Hematopoietic multipotent progenitor cell treated with erythropoietin and hydrocortisone succinate and interleukin-3 and kit ligand, for 17 days (in vitro differentiated cells): ENCODE measurements around the gene OR2V1.
"Not testable (repeated sequence)": the region's sequence is repeated elsewhere in the genome, so short reads cannot be mapped to it uniquely, and the experiment has no call there.

Experiments used
- DNase-seq: peaks from one replicate; pipeline ENCODE4 v3.0.0-alpha.2; 2015; ENCODE audit warnings: low spot score

Gene OR2V1

DNA sequence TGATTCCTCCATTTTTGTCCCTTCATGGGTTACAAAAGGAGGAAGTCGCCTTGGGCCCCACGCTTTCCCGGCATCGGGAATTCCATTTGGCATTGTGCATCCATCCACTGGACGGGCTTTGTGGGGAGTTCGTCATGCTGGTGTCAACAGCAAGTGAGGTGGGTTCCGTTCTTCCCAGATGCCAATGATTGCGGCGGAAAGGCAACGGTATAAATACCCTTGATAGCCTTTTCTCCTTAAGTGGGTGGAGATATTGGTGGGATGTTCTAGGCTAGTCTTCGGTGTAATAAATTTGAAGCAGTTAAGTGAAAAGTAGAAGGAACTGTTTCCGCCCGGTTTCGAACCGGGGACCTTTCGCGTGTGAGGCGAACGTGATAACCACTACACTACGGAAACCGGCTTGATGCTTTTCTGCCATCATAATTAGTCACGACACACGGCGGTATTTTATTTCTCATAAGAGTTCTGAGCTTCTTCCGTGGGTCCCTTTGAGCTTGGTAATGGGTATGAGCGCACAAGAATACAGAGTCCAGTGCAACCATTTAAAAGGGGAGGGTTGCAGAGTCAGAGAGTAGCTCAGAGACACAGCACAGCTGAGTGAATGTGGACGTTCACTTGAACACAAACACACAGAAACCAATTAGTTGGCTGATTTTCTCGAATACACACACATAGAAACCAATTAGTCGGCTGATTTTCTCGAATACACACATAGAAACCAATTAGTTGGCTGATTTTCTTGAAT, 28.9 kb downstream of the OR2V1 start:
- not testable (repeated sequence) for DNase-seq

DNA sequence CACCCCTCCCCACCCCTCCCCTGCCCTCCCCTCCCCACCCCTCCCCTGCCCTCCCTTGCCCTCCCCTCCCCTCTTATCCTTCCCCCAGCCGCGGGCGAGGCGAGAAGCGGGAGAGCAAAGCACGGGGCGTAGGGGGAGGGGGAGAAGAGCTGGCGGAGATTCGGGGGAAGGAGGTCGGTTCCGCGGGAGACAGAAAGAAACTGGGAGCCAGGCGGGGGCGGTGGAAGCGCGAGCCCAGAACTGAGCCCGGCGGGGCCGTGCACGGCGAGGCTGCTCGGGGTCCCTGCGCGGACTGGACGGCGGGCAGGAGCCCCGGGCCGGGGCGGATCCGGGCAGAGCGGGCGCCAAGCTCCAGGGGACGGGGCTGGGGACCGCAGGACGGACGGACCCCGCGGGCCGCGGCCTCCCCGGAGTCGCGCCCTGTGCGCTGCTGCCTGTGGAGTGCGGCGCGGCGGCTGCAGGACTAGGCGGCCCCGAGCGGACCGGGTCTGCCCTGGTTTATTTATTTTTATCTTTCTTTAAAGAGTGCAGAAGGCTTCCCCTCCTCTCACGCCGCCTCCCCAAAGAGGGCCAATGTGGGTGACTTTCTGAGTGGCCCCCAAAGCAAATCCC, 29.8 kb downstream of the OR2V1 start:
- DNase-seq: not testable (repeated sequence)

DNA sequence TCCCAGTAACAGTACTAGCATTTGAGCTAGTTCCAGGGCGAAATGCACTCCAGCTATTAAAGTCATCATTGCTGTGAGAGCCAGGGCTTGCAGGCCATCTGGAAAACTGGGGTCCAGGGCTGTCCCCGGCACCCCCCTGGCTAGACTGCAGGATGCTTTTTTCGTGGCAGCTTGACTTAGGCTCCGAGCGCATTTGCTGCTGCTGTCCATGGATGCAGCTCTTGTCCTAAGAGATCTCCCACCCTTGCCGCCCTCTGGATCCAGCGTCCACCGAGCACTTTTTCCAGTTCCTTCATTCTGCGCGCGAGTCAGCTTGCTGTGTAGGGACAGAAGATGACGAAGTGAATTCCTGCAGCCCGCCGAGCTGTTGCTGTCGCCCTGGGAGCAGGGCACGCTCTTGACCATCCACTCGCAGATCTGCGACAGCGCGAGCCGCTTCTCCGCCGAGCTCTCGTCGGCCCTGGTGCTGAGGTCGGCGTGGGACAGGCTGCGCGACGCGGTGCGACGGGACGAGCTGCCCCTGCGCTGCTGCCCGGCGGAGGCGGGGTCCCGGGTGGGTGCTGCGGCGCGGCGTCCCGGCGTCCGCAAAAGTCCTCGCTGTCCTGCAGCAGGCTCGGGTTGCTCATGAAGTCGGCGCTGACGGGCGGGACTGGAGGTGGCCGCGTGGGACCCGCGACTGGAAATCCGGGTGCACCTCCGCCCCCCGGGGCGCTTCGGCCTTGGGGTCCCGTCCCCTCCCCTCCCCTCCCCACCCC, 30.7 kb downstream of the OR2V1 start:
- DNase-seq: no peak

DNA sequence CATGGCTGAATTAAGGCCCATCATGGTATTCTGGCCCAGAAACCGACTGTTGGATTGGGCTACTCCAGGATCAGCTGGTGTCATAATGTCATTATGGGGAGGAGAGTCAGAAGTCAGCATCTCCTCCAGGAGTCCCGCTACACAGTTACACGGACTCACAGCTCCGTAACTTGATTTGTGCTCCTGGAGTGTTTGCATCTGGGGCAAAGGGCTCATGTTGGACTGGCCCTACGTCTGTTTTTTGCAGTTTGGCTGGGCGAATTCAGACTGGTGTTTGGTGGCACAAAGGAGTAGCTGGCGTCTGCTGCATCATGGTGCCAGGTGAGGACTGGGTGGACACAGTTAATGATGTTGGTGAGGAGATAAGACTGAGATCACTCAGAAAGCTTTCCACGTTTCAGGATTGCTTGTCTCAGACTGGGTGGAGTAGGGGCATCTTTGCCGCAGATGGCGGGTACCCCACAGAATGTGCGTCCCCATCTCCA, 31.3 kb downstream of the OR2V1 start:
- DNase-seq: no peak

DNA sequence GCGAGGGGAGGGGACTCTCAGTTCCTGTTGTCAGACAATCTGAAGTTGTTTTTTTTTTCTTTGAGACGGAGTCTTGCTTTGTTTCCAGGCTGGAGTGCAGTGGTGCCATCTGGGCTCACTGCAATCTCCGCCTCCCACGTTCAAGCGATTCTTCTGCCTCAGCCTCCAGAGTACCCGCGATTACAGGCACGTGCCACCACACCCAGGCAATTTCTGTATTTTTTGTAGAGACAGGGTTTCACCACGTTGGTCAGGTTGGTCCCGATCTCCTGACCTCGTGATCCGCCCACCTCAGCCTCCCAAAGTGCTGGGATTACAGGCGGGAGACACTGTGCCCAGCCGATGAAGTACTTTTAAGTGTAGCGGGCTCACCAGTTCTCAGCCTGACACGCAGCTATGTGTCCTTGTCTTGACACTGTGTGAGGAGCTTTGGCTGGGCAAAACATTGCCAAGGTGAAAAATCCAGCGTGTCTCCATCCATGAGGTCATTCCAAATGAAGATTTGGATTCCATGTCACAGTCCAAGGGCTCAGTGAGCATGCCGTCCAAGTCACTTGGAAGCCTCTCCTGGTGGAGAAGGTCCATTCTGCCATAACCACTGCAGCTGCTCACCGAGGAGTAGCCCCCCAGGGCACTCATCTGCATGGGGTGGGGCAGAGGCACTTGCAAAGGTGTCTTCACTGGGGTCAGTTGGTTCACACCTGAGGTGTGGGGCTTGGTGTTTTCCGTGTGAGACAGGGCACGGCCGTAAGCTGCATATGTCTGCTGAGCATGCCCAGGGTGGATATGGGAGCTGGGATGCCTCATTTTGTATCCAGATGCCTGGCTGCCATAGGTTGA, 32.0 kb downstream of the OR2V1 start:
- DNase-seq: peak; percentile 25

DNA sequence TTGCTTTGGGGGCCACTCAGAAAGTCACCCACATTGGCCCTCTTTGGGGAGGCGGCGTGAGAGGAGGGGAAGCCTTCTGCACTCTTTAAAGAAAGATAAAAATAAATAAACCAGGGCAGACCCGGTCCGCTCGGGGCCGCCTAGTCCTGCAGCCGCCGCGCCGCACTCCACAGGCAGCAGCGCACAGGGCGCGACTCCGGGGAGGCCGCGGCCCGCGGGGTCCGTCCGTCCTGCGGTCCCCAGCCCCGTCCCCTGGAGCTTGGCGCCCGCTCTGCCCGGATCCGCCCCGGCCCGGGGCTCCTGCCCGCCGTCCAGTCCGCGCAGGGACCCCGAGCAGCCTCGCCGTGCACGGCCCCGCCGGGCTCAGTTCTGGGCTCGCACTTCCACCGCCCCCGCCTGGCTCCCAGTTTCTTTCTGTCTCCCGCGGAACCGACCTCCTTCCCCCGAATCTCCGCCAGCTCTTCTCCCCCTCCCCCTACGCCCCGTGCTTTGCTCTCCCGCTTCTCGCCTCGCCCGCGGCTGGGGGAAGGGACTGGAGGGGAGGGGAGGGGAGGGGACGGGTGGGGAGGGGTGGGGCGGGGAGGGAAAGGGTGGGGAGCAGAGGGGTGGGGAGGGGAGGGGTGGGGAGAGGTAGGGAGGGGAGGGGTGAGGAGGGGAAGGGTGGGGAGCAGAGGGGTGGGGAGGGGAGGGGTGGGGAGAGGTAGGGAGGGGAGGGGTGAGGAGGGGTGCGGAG, 33.0 kb downstream of the OR2V1 start:
- not testable (repeated sequence) for DNase-seq

DNA sequence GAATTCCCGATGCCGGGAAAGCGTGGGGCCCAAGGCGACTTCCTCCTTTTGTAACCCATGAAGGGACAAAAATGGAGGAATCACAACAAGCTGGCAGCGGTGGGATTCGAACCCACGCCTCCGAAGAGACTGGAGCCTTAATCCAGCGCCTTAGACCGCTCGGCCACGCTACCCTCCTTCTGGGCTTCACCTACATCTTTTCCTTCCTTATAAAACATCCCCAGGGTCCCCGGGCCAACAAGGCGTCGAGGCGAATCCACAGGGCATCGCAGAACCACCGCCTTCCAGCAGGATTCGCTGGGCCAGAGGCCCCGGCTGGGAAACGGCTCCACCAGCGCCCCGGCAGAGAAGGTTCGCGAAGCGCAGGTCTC, 33.6 kb downstream of the OR2V1 start:
- DNase-seq: not testable (repeated sequence)

DNA sequence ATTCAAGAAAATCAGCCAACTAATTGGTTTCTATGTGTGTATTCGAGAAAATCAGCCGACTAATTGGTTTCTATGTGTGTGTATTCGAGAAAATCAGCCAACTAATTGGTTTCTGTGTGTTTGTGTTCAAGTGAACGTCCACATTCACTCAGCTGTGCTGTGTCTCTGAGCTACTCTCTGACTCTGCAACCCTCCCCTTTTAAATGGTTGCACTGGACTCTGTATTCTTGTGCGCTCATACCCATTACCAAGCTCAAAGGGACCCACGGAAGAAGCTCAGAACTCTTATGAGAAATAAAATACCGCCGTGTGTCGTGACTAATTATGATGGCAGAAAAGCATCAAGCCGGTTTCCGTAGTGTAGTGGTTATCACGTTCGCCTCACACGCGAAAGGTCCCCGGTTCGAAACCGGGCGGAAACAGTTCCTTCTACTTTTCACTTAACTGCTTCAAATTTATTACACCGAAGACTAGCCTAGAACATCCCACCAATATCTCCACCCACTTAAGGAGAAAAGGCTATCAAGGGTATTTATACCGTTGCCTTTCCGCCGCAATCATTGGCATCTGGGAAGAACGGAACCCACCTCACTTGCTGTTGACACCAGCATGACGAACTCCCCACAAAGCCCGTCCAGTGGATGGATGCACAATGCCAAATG, 34.1 kb downstream of the OR2V1 start:
- not testable (repeated sequence) for DNase-seq

DNA sequence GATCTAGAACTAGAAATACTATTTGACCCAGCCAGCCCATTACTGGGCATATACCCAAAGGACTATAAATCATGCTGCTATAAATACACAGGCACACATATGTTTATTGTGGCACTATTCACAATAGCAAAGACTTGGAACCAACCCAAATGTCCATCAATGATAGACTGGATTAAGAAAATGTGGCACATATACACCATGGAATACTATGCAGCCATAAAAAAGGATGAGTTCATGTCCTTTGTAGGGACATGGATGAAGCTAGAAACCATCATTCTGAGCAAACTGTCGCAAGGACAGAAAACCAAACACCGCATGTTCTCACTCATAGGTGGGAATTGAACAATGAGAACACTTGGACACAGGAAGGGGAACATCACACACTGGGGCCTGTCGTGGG, 35.8 kb downstream of the OR2V1 start:
- DNase-seq: not testable (repeated sequence)

DNA sequence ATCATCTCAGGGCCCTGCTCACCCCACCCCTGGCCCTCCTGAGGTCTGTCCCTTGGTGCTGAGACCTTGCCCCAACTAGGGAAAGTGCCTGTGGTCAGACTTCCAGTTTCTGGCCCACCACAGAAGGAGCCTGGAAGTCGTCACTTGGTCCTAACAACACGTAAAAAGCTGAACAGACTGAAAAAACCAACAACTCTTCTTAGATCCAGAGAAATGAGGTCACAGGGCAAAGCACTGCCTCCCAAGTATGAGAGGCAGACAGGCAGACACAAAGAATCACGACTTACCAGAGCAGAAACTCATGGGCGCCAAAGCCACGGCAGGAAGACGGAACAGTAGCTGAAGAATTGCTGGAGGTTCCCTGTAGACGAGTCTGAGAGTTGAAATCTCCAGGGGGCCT, 38.5 kb downstream of the OR2V1 start:
- no peak for DNase-seq

DNA sequence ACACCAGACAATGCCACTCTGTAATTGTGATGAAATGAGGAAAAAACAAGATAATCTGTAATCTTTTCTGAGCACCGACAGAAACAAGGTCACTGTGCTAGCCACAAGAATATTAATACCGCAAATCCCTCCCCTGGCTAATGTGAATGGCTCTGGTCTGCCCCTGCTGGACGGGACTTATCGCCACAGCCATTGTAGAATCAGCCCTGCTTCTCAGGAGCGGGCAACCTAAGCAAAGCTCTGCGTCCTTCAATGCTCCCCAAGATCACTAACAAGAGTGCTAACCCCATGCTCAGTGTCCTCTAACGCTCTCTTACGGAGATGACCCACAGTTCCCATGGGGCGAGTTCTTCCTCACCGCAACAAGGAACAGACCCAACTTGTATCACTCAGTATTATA, 42.7 kb downstream of the OR2V1 start:
- DNase-seq: no peak

DNA sequence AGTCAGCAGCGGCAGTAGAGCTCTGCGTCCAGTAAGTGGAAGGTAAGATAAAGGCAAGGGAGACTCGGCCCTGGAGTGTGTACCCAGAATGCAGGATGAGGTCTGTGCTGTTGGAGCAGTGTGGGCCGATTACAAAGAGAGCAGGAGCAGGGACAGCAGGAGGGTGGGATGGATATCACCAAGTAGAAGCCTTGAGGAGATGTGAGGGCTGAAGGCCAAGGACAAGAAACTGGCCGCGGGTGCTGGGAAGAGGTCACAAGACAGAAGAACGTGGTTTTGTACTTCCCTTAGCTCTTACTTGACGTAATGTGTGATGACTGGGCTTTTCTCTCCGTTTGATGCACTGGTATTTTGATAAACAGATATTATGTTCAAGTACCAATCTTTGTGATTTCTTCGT, 43.7 kb downstream of the OR2V1 start:
- DNase-seq: no peak

DNA sequence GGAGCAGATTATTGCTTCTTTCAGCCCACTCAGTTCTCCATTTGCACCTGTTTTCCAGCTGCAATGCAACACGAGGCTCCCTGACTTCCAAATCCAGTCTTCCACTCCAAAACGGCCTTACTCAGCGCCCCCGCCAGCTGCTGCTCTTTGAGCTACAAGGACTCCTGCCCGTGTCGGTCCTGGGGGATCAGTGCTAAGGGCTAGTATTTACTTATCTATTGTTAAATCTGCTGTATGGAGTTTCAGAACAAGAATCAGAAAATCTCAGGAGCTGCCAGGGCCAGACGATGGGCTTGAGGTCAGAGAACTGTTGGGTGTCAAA, 44.1 kb downstream of the OR2V1 start:
- no peak for DNase-seq

DNA sequence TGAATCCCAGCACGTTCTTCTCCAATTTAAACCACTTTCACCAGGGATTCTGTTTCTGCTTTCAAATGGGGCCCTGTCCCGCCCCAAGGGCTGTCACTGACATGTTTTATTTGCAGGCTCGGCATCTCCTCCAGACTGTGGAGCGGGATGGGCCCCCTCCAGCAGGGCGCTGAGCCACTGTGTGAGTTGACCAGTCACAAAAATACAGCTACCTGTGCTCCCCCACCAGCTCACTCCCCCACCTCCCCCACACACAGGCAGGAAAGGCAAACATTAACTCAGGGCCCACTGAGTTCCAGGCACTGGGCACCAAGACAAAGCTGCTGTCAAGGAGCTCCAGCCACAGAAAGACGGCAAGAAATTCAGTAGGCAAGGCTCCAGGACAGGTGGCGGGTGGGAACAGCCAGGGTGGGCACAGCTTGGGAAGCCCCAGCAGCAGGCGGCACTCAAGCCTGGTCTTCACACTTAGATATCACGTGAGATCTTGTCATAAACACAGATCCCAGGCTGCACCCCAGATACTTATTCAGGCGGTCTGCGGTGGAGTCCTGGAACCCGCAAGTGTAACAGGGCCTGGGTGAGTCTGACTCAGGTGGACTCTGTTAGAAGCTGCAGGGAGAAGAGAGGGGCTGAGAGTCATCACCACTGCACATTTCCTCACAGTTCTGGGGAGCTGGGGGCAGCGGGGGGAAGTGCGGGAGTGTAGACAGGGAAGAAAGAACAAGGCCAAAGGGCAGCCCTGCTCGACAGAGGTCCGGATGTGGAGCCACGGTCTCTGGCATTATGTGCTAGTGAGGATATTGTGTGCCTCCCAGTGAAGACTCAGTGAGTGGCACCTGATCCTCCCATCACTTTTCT, 44.7 kb downstream of the OR2V1 start:
- no peak for DNase-seq

DNA sequence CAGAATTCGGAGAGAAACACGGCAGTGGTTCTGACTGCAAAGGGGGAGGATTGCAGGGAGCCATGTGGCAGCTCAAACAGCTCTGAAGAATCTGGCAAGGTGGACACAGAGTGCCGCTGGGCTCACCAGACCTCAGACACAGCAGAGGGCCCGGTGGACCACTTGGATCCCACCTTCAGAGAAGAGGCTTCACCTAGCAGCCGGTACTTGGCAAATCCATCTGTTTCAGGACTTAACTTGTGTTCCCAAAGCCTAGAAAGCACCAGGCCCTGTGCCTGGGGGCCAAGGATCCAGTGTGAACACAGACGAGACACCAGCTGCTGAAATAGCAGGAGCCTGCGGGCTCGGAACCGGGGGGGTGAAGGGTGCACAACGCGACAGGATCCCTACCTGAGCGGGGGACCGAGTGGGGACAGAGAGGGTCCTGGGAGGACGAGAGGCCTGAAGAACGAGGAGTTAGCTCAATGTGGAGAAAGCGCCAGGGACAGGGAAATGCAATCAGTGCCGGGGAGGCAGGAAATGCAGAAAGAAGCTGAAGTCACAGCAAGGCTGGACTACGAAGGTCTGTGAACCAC, 46.3 kb downstream of the OR2V1 start:
- DNase-seq: no peak

DNA sequence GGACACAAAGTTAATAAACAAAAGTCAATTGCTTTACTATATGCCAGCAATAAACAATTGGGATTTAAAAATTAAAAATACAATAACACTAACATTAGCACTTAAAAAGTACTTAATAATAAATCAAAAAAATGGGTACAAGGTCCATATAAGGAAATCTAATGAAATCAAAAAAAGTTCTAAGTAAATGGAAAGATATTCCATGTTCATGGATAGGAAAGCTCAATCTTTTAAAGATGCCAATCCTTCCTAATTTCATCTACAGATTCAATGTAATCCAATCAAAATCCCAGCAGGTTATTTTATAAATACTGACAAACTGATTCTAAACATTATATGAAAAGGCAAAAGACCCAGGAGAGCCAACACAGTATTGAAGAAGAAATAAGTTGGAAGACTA, 49.0 kb downstream of the OR2V1 start:
- DNase-seq: no peak

DNA sequence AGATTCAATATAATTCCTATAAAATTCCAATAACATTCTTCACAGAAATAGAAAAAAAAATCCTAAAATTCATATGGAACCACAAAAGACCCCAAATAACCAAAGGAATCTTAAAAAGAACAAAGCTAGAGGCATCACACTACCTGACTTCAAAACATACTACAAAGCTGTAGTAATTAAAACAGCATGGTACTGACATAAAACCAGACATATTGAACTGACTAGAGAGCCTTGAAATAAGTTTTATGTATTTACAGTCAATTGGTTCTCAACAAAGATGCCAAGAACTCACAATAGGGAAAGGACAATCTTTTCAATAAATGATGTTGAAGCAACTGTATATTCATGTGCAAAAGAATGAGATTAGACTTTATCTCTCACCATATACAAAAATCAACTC, 54.0 kb downstream of the OR2V1 start:
- DNase-seq: no peak
